Nephron (organoid): ENCODE data around the gene COL4A3.

Experiments used
- H3K27ac Mint-ChIP-seq, 3 experiments: 2 replicates each; pipeline ENCODE4 v1.8.0; 2020; ENCODE audit warnings: mixed read lengths in 3 of 3, mild to moderate bottlenecking in 2 of 3, moderate library complexity in 1 of 3
- H3K27me3 Mint-ChIP-seq: 2 replicates; pipeline ENCODE4 v1.8.0; 2021; ENCODE audit warnings: low read depth, mild to moderate bottlenecking, moderate library complexity, mixed read lengths
- H3K36me3 Mint-ChIP-seq: 2 replicates; pipeline ENCODE4 v1.8.0; 2020; ENCODE audit warnings: low read depth, mixed read lengths
- H3K4me1 Mint-ChIP-seq: 2 replicates; pipeline ENCODE4 v1.8.0; 2020; ENCODE audit warnings: mixed read lengths
- H3K4me3 Mint-ChIP-seq, 3 experiments: 2 replicates each; pipeline ENCODE4 v1.8.0; 2020; ENCODE audit warnings: mild to moderate bottlenecking in 3 of 3, mixed read lengths in 3 of 3, moderate library complexity in 2 of 3
- H3K9me3 Mint-ChIP-seq: 2 replicates; pipeline ENCODE4 v1.8.0; 2020; ENCODE audit warnings: mixed read lengths
- CTCF ChIP-seq, 3 experiments: fragments of 200-600 bp; sonication (generic); IDR thresholded peaks; one replicate each; pipeline ENCODE4 v1.5.0; 2021; ENCODE audit warnings: antibody characterized with exemption in 3 of 3; ENCODE audit not compliant: unreplicated experiment in 3 of 3

Gene COL4A3

DNA sequence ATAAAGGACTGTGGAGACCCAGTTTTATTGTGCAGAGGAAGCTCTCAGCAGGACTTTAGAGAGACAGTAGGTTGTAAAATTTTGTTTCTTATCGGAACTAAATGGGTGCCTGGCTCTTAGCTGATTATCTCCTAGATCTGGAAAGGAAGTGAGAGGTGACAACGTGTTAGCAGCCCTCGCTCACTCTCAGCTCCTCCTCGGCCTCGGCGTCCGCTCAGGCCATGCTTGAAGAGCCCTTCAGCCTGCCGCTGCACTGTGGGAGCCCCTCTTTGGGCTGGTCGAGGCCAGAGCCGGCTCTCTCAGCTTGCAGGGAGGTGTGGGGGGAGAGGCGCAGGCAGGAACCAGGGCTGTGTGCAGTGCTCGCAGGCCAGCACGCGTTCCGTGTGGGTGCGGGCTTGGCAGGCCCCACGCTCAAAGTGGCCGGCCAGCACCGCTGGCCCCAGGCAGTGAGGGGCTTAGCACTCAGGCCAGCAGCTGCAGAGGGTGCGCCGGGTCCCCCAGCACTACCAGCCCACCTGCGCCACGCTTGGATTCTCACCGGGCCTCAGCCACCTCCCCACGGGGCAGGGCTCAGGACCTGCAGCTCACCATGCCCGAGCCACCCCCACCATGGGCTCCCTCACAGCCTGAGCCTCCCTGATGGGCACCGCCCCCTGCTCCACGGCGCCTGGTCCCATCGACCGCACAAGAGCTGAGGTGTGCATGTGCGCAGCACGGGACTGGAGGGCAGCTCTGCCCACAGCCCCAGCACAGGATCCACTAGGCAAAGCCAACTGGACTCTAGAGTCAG lies 156.1 kb downstream of the COL4A3 start:
- H3K27me3 Mint-ChIP-seq, result no peaks in the 10 kb centered on the region
- no peak for TF ChIP-seq CTCF (IDR thresholded peaks at IDR 0.05; ENCODE audit: unreplicated experiment in 3 of 3)
- H3K27ac Mint-ChIP-seq, result no peak overlapping the region
- no peak overlapping the region for H3K4me3 Mint-ChIP-seq
- peaks cover 10% of the 10 kb centered on the region for H3K9me3 Mint-ChIP-seq
- H3K36me3 Mint-ChIP-seq, result peaks cover 13% of the 10 kb centered on the region
- peaks cover 8% of the 10 kb centered on the region for H3K4me1 Mint-ChIP-seq

DNA sequence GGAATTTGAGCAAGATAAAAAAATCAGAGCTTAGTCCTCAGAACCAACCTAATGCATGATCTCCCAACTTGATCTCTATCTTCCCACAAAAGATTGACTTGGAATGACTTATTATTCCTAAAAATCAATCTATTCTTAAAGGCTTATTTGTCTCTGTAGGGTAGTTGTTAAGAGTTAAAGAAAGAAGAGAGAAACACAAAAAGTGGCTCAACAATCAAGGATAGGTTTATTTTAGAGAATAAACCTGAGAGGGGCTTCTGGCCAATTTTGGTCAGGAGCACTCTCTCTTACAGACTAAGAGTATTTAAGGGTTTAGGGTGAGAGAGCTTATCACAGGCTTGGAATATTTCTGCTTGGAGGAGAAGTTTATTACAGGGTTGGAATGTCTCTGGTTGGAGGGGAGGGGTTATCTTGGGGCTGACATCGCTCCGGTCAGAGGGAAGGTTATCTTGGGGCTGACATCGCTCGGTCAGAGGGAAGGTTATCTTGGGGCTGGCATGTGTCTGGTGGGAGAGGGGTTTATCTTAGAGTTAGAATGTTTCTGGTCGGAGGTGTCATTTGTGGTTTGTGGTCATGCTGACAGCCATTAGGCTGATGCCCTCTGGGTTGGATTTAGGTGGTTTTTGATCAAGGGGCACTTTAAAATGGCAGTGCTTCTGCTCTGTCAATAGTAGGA lies 158.2 kb downstream of the COL4A3 start:
- Mint-ChIP-seq H3K9me3 (peaks cover 8% of the 10 kb centered on the region), H3K36me3 (peaks cover 13% of the 10 kb centered on the region), H3K27me3 (no peaks in the 10 kb centered on the region), H3K4me1 (peaks cover 23% of the 10 kb centered on the region), H3K27ac (no peak overlapping the region), H3K4me3 (peak overlapping the region; percentile 48 to 60 (median 57))
- no peak for TF ChIP-seq CTCF (IDR thresholded peaks at IDR 0.05; ENCODE audit: unreplicated experiment in 3 of 3)

- no peak for TF ChIP-seq CTCF (IDR thresholded peaks at IDR 0.05; ENCODE audit: unreplicated experiment in 3 of 3)
- Mint-ChIP-seq H3K4me3 (peak overlapping the region; percentile 96 to 97 (median 97)), H3K36me3 (peaks cover 13% of the 10 kb centered on the region), H3K4me1 (peaks cover 27% of the 10 kb centered on the region), H3K27ac (peak overlapping the region in 2 of 3 experiments; percentile 97 to 98), H3K27me3 (no peaks in the 10 kb centered on the region), H3K9me3 (peaks cover 7% of the 10 kb centered on the region)
Observed at GRCh38 chr2:227323818-227324217, 159.4 kb downstream of the COL4A3 start.

DNA sequence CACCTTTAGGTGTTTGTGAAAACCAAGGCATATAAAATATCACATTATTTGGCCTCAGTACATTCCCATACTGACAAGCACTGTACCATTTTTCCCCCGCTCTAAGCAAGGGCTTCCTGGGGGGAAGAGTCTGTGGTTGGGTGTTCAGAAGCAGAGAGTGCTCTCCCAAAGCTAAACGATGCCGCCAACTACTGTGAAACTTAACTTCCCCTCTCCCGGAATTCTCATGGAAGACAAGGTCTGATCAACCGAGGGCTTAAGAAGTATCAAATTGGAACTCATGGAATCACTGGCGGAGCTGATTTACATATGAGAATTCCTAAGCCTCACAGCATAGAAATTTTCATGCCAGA lies 160.2 kb downstream of the COL4A3 start:
- Mint-ChIP-seq H3K27ac (peak overlapping the region; percentile 97 to 98 (median 97)), H3K36me3 (peaks cover 17% of the 10 kb centered on the region), H3K27me3 (no peaks in the 10 kb centered on the region), H3K4me1 (peaks cover 27% of the 10 kb centered on the region), H3K4me3 (peak overlapping the region; percentile 96 to 97 (median 97)), H3K9me3 (peaks cover 7% of the 10 kb centered on the region)
- no peak for TF ChIP-seq CTCF (IDR thresholded peaks at IDR 0.05; ENCODE audit: unreplicated experiment in 3 of 3)

- Mint-ChIP-seq H3K36me3 (peaks cover 19% of the 10 kb centered on the region), H3K9me3 (peaks cover 7% of the 10 kb centered on the region), H3K4me3 (peak within 1 kb of the TSS; percentile 96 to 97 (median 97)), H3K27ac (peak within 1 kb of the TSS; percentile 97 to 98 (median 97)), H3K27me3 (no peaks in the 10 kb centered on the region), H3K4me1 (peaks cover 27% of the 10 kb centered on the region)
- TF ChIP-seq CTCF (IDR thresholded peaks at IDR 0.05; ENCODE audit: unreplicated experiment in 3 of 3), result peak in 1 of 3 experiments; percentile 22
Observed at GRCh38 chr2:227324995-227325838, 160.8 kb downstream of the COL4A3 start, which contains the start of gene MFF. Gene MFF, plus strand, starts transcription at chr2:227325251. Its CDS starts 5,415 bp downstream, at chr2:227330666.
